HG03139 (cell line): ENCODE measurements around the gene TMEM43.

Experiments
- ATAC-seq: cut with Tn5 transposase; IDR thresholded peaks from one replicate; pipeline ENCODE4 v1.9.1; 2021; ENCODE audit not compliant: unreplicated experiment

The TMEM43 gene

GRCh38 chr3:14137445-14137844, 12.6 kb downstream of the TMEM43 start:
- ATAC-seq = no peak

- ATAC-seq = no peak
Measured at GRCh38 chr3:14138109-14138877, 13.4 kb downstream of the TMEM43 start.

DNA sequence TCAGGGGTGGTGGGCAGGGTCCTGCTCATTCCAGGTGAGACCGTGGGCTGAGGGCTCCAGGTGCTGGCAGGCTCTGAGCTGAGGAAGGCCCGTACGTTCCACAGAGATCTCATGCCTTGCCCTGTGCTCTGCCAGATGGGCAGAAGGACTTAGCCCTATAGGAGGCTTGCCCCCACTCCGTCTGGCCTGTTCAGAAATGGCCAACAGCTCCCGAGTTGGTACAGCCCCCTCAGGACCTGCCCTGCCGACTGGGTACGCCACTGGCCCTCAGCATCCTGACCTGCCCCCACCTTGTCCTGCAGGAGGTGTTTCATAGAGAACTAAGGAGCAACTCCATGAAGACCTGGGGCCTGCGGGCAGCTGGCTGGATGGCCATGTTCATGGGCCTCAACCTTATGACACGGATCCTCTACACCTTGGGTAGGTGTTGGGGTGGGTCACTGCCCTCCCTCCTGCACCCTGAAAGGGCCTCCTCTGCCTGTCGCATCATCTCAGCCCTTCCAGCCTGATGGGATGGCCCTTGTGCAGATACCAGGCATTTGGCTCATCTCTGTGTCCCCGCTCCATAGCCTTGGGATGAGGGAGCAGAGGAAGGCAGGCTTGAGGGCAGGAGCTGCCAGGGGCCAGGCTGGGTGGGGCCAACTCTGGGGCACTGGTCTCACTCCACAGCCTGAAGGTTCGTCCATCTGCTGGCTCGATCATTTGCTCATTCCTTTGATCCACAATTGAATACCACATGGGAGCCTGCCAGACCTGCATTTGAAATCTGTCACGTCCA, 14.2 kb downstream of the TMEM43 start:
- no peak for ATAC-seq

- ATAC-seq = no peak
Measured at GRCh38 chr3:14139771-14140170, 14.9 kb downstream of the TMEM43 start.

- no peak for ATAC-seq
Measured at GRCh38 chr3:14140668-14141067, 15.8 kb downstream of the TMEM43 start.

DNA sequence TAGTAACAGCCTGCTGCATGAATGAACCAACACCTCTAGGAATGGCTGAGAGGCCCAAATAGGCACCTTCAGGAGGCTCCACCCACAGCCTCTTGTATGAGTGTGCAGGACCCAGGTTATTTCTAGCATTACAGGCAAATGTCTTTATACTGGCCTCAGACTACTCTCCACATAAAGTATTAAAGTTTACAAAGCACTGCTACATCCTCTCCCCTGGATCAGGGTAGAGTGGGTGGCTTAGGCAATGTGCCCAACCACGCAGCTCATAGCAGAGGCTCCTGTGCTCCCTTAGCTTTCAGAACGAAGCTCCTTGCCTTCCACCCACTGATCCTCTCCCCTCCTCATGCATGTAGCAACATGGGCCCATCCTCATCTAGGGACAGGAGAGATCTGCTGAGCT, 16.3 kb downstream of the TMEM43 start:
- ATAC-seq = no peak

- no peak for ATAC-seq
Measured at GRCh38 chr3:14141602-14142341, 16.9 kb downstream of the TMEM43 start.

DNA sequence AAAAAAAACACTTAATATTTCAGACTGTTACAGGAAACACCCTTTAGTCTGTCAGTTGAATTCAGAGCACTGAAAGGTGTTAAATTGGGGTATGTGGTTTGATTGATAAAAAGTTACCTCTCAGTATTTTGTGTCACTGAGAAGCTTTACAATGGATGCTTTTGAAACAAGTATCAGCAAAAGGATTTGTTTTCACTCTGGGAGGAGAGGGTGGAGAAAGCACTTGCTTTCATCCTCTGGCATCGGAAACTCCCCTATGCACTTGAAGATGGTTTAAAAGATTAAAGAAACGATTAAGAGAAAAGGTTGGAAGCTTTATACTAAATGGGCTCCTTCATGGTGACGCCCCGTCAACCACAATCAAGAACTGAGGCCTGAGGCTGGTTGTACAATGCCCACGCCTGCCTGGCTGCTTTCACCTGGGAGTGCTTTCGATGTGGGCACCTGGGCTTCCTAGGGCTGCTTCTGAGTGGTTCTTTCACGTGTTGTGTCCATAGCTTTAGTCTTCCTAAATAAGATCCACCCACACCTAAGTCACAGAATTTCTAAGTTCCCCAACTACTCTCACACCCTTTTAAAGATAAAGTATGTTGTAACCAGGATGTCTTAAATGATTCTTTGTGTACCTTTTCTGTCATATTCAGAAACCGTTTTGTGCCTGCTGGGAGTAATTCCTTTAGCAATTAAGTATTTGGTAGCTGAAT, 17.9 kb downstream of the TMEM43 start:
- ATAC-seq = no peak

- ATAC-seq = no peak
Measured at GRCh38 chr3:14143271-14144225, 18.7 kb downstream of the TMEM43 start.

GRCh38 chr3:14144423-14145075, 19.7 kb downstream of the TMEM43 start:
- ATAC-seq = peak; percentile 87

- no peak for ATAC-seq
Measured at GRCh38 chr3:14145236-14145635, 20.4 kb downstream of the TMEM43 start.

DNA sequence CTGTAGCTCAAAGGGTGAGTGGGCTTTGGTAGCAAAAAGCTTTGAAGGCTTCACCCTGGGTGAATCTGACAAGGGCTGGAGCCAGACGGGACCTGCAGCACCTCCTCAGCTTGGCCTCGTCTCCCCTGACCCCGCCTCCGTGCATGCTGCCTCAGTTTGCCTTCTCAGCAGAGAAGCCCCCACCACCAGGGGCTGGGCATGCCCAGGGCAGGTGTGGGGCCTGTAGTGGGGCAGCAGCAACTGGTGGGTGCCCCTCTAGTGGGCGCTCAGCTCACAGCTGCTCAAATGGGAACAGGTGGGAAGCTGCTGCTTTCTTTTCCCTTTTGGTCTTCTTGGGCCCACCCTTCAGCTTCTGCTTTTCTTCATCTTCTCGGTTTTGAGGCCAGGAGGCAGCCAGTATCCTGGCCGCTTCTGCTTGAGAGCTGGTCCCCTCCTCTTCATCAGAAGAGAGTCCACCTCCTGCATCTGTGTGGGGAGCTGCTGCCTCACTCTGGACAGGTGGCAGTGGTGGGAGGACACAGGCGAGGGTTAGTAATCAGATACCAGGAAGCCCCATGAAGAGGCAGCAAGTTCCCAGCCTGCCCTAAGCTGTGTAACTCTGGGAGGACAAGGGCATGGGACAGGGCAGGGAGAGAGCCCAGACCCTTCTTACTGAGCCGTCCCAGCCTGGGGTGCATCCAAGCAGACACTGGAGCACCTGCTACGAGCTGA, 21.0 kb downstream of the TMEM43 start:
- no peak for ATAC-seq

- ATAC-seq = no peak
Measured at GRCh38 chr3:14146381-14147065, 21.7 kb downstream of the TMEM43 start.

- ATAC-seq = no peak
Measured at GRCh38 chr3:14147066-14147435, 22.2 kb downstream of the TMEM43 start.

DNA sequence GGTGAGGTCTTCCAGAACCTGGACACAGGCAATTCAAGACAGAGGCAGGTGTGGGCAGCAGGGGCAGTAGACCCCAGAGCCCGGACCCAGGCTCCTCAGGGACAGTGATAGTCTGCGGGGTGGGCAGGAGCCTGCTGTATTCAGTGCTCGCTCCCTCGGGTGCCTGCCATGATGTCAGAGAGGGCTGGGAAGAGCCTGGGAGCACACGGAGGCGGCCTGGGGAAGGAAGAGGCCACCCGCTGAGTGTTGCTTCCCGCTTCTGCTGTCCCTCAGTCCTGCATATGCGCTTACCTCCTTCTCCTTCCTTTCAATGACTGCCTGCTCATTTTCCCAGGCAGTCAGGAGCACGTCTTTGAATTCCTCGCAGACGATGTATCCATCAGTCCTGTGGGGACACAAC, 22.8 kb downstream of the TMEM43 start:
- ATAC-seq = no peak

GRCh38 chr3:14148041-14148985, 23.5 kb downstream of the TMEM43 start:
- no peak for ATAC-seq

GRCh38 chr3:14150078-14150477, 25.2 kb downstream of the TMEM43 start:
- ATAC-seq = no peak
